Neural crest cell (in vitro differentiated cells): ENCODE results near the gene MYNN. TPM values are rescaled to one million over a fixed set of nuclear protein-coding genes. Genes with fewer than 3 reads are reported as not detected.
A peak's percentile ranks its signal among the peaks of the same experiment; 100 is the strongest.

Experiments used
- DNase-seq: peaks from one replicate; pipeline ENCODE4 v3.0.0; 2021; ENCODE audit warnings: low read depth, mixed read lengths, low spot score
- H3K27ac Mint-ChIP-seq: one replicate; pipeline ENCODE4 v1.8.0; 2021; ENCODE audit warnings: mild to moderate bottlenecking, mixed read lengths; ENCODE audit not compliant: unreplicated experiment
- H3K27me3 Mint-ChIP-seq: 2 replicates; pipeline ENCODE4 v1.8.0; 2021; ENCODE audit warnings: low read depth, mild to moderate bottlenecking, mixed read lengths
- H3K36me3 Mint-ChIP-seq: 2 replicates; pipeline ENCODE4 v1.8.0; 2021; ENCODE audit warnings: low read depth, mild to moderate bottlenecking, mixed read lengths
- H3K4me1 Mint-ChIP-seq: 2 replicates; pipeline ENCODE4 v1.8.0; 2021; ENCODE audit warnings: mixed read lengths
- H3K4me3 Mint-ChIP-seq: one replicate; pipeline ENCODE4 v1.8.0; 2021; ENCODE audit warnings: mild to moderate bottlenecking, mixed read lengths
- H3K9me3 Mint-ChIP-seq: 2 replicates; pipeline ENCODE4 v1.8.0; 2021; ENCODE audit warnings: mixed read lengths
- CTCF ChIP-seq: fragments of 200-600 bp; sonication (generic); conservative IDR thresholded peaks from 2 replicates; pipeline ENCODE4 v1.5.0; 2021; ENCODE audit warnings: antibody characterized with exemption, mild to moderate bottlenecking
- total RNA-seq: library from RNA; stranded (reverse); gene quantifications from 2 replicates; pipeline ENCODE4 v1.2.1, GENCODE V29; 2021

MYNN gene
- total RNA-seq, 1 donor from 2014 or later = 15.0 TPM

GRCh38 chr3:169758359-169758994, 14.7 kb upstream of the MYNN start:
- H3K4me1 Mint-ChIP-seq = no peaks in the 10 kb centered on the region
- peaks cover 23% of the 10 kb centered on the region for H3K27me3 Mint-ChIP-seq
- peaks cover 2% of the 10 kb centered on the region for H3K9me3 Mint-ChIP-seq
- DNase-seq = no peak
- H3K36me3 Mint-ChIP-seq = peaks cover 3% of the 10 kb centered on the region
- H3K4me3 Mint-ChIP-seq = no peak overlapping the region
- H3K27ac Mint-ChIP-seq = no peak overlapping the region
- no peak for TF ChIP-seq CTCF

- H3K36me3 Mint-ChIP-seq = peaks cover 3% of the 10 kb centered on the region
- no peaks in the 10 kb centered on the region for H3K4me1 Mint-ChIP-seq
- H3K9me3 Mint-ChIP-seq = peaks cover 2% of the 10 kb centered on the region
- peaks cover 21% of the 10 kb centered on the region for H3K27me3 Mint-ChIP-seq
- H3K4me3 Mint-ChIP-seq = no peak overlapping the region
- DNase-seq = no peak
- TF ChIP-seq CTCF = no peak
- H3K27ac Mint-ChIP-seq = no peak overlapping the region
Observed at GRCh38 chr3:169759256-169759655, 13.9 kb upstream of the MYNN start.

GRCh38 chr3:169760479-169760878, 12.7 kb upstream of the MYNN start:
- Mint-ChIP-seq H3K9me3 (peaks cover 7% of the 10 kb centered on the region), H3K27ac (no peak overlapping the region), H3K4me1 (peaks cover 4% of the 10 kb centered on the region), H3K27me3 (peaks cover 19% of the 10 kb centered on the region), H3K4me3 (no peak overlapping the region), H3K36me3 (peaks cover 8% of the 10 kb centered on the region)
- DNase-seq = no peak
- TF ChIP-seq CTCF = no peak

- Mint-ChIP-seq H3K27me3 (peaks cover 19% of the 10 kb centered on the region), H3K36me3 (peaks cover 14% of the 10 kb centered on the region), H3K4me3 (peak overlapping the region; percentile 91), H3K9me3 (peaks cover 17% of the 10 kb centered on the region), H3K4me1 (peaks cover 9% of the 10 kb centered on the region), H3K27ac (peak overlapping the region; percentile 60)
- no peak for DNase-seq
- TF ChIP-seq CTCF = no peak
Observed at GRCh38 chr3:169764312-169764881, 8.8 kb upstream of the MYNN start.

GRCh38 chr3:169764882-169765612, 8.1 kb upstream of the MYNN start, which contains the start of gene TERC:
TSS of gene TERC (minus strand) at chr3:169765060.
- Mint-ChIP-seq H3K27me3 (peaks cover 23% of the 10 kb centered on the region), H3K4me3 (peak within 1 kb of the TSS; percentile 91), H3K4me1 (peaks cover 14% of the 10 kb centered on the region), H3K36me3 (peaks cover 14% of the 10 kb centered on the region), H3K27ac (peak within 1 kb of the TSS; percentile 86), H3K9me3 (peaks cover 20% of the 10 kb centered on the region)
- peak; percentile 72 for DNase-seq
- no peak for TF ChIP-seq CTCF
